Neutrophil (primary cell): Measurements from ENCODE around the gene IDI2.
"Not testable (repeated sequence)": the region's sequence is repeated elsewhere in the genome, so short reads cannot be mapped to it uniquely, and the experiment has no call there.

Source experiments
- H3K27ac ChIP-seq: fragments of 200-600 bp; sonication (generic); 2 replicates; pipeline ENCODE4 v1.5.1; 2016; ENCODE audit warnings: mild to moderate bottlenecking, moderate library complexity
- H3K27me3 ChIP-seq: fragments of 200-600 bp; sonication (generic); 2 replicates; pipeline ENCODE4 v1.6.0; 2016; ENCODE audit warnings: mild to moderate bottlenecking
- H3K36me3 ChIP-seq: fragments of 200-600 bp; sonication (generic); 2 replicates; pipeline ENCODE4 v1.5.1; 2017
- H3K4me1 ChIP-seq, 2 experiments: fragments of 200-600 bp in 1 of 2; sonication (generic) in 1 of 2; 1 replicate in 1 of 2; 2 replicates in 1 of 2; pipeline versions ENCODE4 v1.5.1 to v1.6.1; 2013 to 2016; ENCODE audit warnings: low read depth in 1 of 2, low read length in 1 of 2, mild to moderate bottlenecking in 1 of 2, moderate library complexity in 1 of 2; ENCODE audit not compliant: control insufficient read depth in 1 of 2, insufficient read depth in 1 of 2
- H3K4me3 ChIP-seq, 2 experiments: fragments of 200-600 bp in 1 of 2; sonication (generic) in 1 of 2; 1 replicate in 1 of 2; 2 replicates in 1 of 2; pipeline ENCODE4 v1.5.1; 2013 to 2016; ENCODE audit warnings: low read depth in 1 of 2, low read length in 1 of 2, mild to moderate bottlenecking in 1 of 2, moderate library complexity in 1 of 2
- H3K9me3 ChIP-seq: fragments of 200-600 bp; sonication (generic); 2 replicates; pipeline ENCODE4 v1.5.1; 2016
- CTCF ChIP-seq: fragments of 200-600 bp; sonication (generic); IDR thresholded peaks from 2 replicates; pipeline ENCODE4 v1.5.1; 2016; ENCODE audit warnings: antibody characterized with exemption

IDI2 gene

GRCh38 chr10:1044964-1045363 lies 19.3 kb upstream of the IDI2 start:
- Histone ChIP-seq H3K27me3 (no peaks in the 10 kb centered on the region), H3K27ac (peak overlapping the region; percentile 91), H3K36me3 (peaks cover 14% of the 10 kb centered on the region), H3K4me1 (peaks cover 56 to 63% of the 10 kb centered on the region in 2 experiments), H3K9me3 (no peaks in the 10 kb centered on the region), H3K4me3 (peak overlapping the region; percentile 57 to 60)
- TF ChIP-seq CTCF, result no peak

GRCh38 chr10:1044146-1044545 lies 18.5 kb upstream of the IDI2 start:
- H3K36me3 ChIP-seq, result peaks cover 20% of the 10 kb centered on the region
- H3K27me3 ChIP-seq, result no peaks in the 10 kb centered on the region
- TF ChIP-seq CTCF, result no peak
- peaks cover 51 to 57% of the 10 kb centered on the region in 2 experiments for H3K4me1 ChIP-seq
- no peaks in the 10 kb centered on the region for H3K9me3 ChIP-seq
- H3K27ac ChIP-seq, result peak overlapping the region; percentile 91
- peak overlapping the region; percentile 57 to 60 for H3K4me3 ChIP-seq

DNA sequence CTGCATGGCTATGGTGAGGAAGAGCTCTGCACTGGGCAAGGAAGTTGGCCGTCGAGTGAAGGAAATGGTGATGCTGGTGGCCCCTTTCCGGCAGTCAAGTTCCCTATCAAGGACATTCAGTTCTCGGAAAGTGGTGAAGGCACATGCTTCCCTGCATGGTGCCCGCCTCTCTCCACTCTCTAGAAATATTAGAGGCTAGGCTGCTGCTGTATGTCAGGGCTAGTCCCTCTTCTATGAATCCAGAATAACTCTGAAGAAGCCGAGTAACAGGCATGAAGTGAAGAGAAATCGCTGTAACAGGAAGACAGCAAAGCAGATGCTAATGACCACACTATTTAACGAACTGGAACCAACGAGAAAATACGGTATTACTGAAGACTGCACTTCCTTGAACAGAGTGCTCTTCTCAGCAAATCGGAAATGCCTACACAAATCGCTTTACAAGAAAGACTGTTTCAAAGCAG lies 17.9 kb upstream of the IDI2 start:
- H3K4me3 ChIP-seq, result peak overlapping the region; percentile 57 to 60
- H3K27me3 ChIP-seq, result no peaks in the 10 kb centered on the region
- H3K9me3 ChIP-seq, result no peaks in the 10 kb centered on the region
- H3K27ac ChIP-seq, result peak overlapping the region; percentile 91
- H3K36me3 ChIP-seq, result peaks cover 24% of the 10 kb centered on the region
- TF ChIP-seq CTCF, result no peak
- H3K4me1 ChIP-seq, result peaks cover 51 to 57% of the 10 kb centered on the region in 2 experiments

- H3K4me1 ChIP-seq, result peaks cover 42 to 47% of the 10 kb centered on the region in 2 experiments
- peaks cover 33% of the 10 kb centered on the region for H3K36me3 ChIP-seq
- no peak for TF ChIP-seq CTCF
- peak overlapping the region; percentile 91 for H3K27ac ChIP-seq
- H3K4me3 ChIP-seq, result no peak overlapping the region
- H3K9me3 ChIP-seq, result no peaks in the 10 kb centered on the region
- H3K27me3 ChIP-seq, result no peaks in the 10 kb centered on the region
Observed at GRCh38 chr10:1041514-1041913, 15.9 kb upstream of the IDI2 start.

DNA sequence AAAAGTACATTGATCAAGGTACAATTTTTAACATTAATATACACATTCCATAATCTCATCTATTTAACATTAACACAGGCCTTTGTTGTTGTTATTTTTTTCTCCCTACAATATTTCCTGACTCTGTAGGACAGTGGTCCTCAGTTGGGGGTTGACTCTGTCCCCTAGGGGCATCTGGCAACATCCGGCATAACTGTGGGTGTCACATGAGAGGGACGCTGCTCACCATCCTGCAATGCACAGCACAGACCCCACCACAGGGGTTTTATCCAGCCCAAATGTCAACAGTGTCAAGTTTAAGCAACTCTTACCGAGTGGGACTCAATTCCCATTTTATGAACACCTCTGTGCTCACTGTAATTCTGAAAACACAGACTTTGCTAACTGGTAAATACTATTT lies 14.5 kb upstream of the IDI2 start:
- peaks cover 33% of the 10 kb centered on the region for H3K36me3 ChIP-seq

GRCh38 chr10:1038769-1039168 lies 13.1 kb upstream of the IDI2 start:
- Histone ChIP-seq H3K4me1 (peaks cover 17 to 20% of the 10 kb centered on the region in 2 experiments), H3K36me3 (peaks cover 33% of the 10 kb centered on the region)
- not testable (repeated sequence) for H3K4me3 ChIP-seq, H3K27ac ChIP-seq, H3K27me3 ChIP-seq, H3K9me3 ChIP-seq

More for the DNA sequence above, 14.5 kb upstream of the IDI2 start:
- H3K27ac ChIP-seq, result no peak overlapping the region
- peaks cover 31 to 34% of the 10 kb centered on the region in 2 experiments for H3K4me1 ChIP-seq
- no peak for TF ChIP-seq CTCF
- no peaks in the 10 kb centered on the region for H3K27me3 ChIP-seq
- no peak overlapping the region for H3K4me3 ChIP-seq
- H3K9me3 ChIP-seq, result no peaks in the 10 kb centered on the region
